ENCODE data around the gene SLC37A3.
"Not testable (repeated sequence)": the region's sequence is repeated elsewhere in the genome, so short reads cannot be mapped to it uniquely, and the experiment has no call there.

Gene SLC37A3

DNA sequence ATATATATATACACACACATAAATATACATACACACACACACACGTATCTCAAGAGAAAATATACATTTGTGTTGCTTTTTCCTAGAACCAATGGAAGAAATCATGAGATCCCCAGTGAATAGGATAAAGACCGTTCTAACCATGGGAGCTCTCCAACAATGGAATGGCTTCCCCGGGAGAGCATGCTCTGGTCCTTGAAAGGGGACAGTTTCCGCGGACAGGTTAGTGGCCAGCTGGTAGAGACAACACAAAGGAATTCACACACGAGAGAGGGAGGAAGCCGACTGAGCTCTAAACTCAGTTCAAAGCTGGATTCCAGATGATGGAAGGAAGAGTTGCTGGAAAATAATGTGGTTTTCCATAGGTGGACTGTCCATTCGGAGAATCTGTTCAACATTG lies 72.7 kb downstream of the SLC37A3 start:
- Histone ChIP-seq H3K23ac (ENCODE audit: low read depth, low read length, poor library complexity) (no peak overlapping the region), H3K4ac (ENCODE audit: low read length) (no peak overlapping the region), H3K4me2 (ENCODE audit: insufficient read depth, low read length, poor library complexity, severe bottlenecking) (no peak overlapping the region), H3K36me3 (replicated peaks in 1 of 2; ENCODE audit: control insufficient read depth in 2 of 2, insufficient read depth in 2 of 2, low read length in 2 of 2) (no peaks in the 10 kb centered on the region), H2AFZ (ENCODE audit: low read length) (no peak overlapping the region), H3K4me1 (ENCODE audit: control insufficient read depth in 2 of 2, insufficient read depth in 1 of 2, low read depth in 1 of 2, low read length in 2 of 2) (peaks cover 0 to 5% of the 10 kb centered on the region in 2 donors), H3K14ac (ENCODE audit: low read length) (no peak overlapping the region), H3K4me3 (ENCODE audit: low read length in 2 of 2) (no peak overlapping the region), H2BK12ac (ENCODE audit: low read length) (no peak overlapping the region), H3K18ac (ENCODE audit: low read length) (no peak overlapping the region), H2BK15ac (ENCODE audit: low read length) (no peak overlapping the region), H2BK5ac (ENCODE audit: low read length) (no peak overlapping the region), H3K27ac (replicated peaks; ENCODE audit: low read length) (no peak overlapping the region), H2AK5ac (ENCODE audit: low read depth, low read length) (no peak overlapping the region), H4K8ac (ENCODE audit: low read depth, low read length) (no peak overlapping the region), H3K27me3 (ENCODE audit: control insufficient read depth in 3 of 3, insufficient read depth in 3 of 3, low read depth in 1 of 3, low read length in 3 of 3) (no peaks in the 10 kb centered on the region), H3K9ac (ENCODE audit: low read depth, low read length, poor library complexity) (no peak overlapping the region), H3K79me1 (ENCODE audit: low read depth, low read length) (no peaks in the 10 kb centered on the region), H4K91ac (ENCODE audit: low read depth, low read length, poor library complexity) (no peak overlapping the region), H3K9me3 (replicated peaks in 1 of 2; ENCODE audit: control insufficient read depth in 2 of 2, insufficient read depth in 1 of 2, low read depth in 1 of 2, low read length in 2 of 2) (no peaks in the 10 kb centered on the region), H2BK120ac (ENCODE audit: low read depth, low read length) (no peak overlapping the region)
- DNase-seq (ENCODE audit: low spot score) = no peak
- WGBS, 2 donors (ENCODE audit: extremely low coverage in 2 of 2, insufficient read length in 2 of 2, insufficient replicate concordance in 1 of 2) = no CpG with 5 or more reads among the region's 8 CpGs

DNA sequence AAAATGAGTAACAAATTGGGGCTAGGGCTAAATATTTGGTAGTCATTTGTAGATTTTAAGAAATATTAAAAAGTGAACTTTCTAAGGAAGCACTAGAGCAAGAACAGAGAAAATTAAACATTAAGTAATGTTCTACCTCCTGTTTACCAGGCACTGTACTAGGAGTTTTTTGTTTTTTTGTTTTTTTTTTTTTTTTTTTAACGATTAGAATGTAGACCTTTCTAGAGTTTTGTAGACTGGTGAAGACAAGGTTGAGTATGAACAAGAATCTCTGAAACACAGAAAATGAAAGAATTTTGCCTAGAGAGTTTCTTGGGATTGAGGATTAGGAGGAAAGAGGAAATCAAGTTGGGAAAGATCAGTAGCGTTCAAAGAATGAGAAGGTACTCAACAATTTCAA lies 73.6 kb downstream of the SLC37A3 start:
- H3K14ac ChIP-seq (ENCODE audit: low read length) = no peak overlapping the region
- no peak overlapping the region for H3K4me3 ChIP-seq (ENCODE audit: low read length in 2 of 2)
- H3K9me3 ChIP-seq (replicated peaks in 1 of 2; ENCODE audit: control insufficient read depth in 2 of 2, insufficient read depth in 1 of 2, low read depth in 1 of 2, low read length in 2 of 2) = no peaks in the 10 kb centered on the region
- H3K36me3 ChIP-seq (replicated peaks in 1 of 2; ENCODE audit: control insufficient read depth in 2 of 2, insufficient read depth in 2 of 2, low read length in 2 of 2) = no peaks in the 10 kb centered on the region
- no peaks in the 10 kb centered on the region for H3K27me3 ChIP-seq (ENCODE audit: control insufficient read depth in 3 of 3, insufficient read depth in 3 of 3, low read depth in 1 of 3, low read length in 3 of 3)
- no peak overlapping the region for H4K8ac ChIP-seq (ENCODE audit: low read depth, low read length)
- H2AK5ac ChIP-seq (ENCODE audit: low read depth, low read length) = no peak overlapping the region
- no peak overlapping the region for H2BK5ac ChIP-seq (ENCODE audit: low read length)
- DNase-seq (ENCODE audit: low spot score) = no peak
- H3K79me1 ChIP-seq (ENCODE audit: low read depth, low read length) = no peaks in the 10 kb centered on the region
- no peak overlapping the region for H3K18ac ChIP-seq (ENCODE audit: low read length)
- H4K91ac ChIP-seq (ENCODE audit: low read depth, low read length, poor library complexity) = no peak overlapping the region
- no peak overlapping the region for H2AFZ ChIP-seq (ENCODE audit: low read length)
- H3K9ac ChIP-seq (ENCODE audit: low read depth, low read length, poor library complexity) = no peak overlapping the region
- no peak overlapping the region for H2BK12ac ChIP-seq (ENCODE audit: low read length)
- no peak overlapping the region for H2BK15ac ChIP-seq (ENCODE audit: low read length)
- WGBS, 2 donors (ENCODE audit: extremely low coverage in 2 of 2, insufficient read length in 2 of 2, insufficient replicate concordance in 1 of 2) = no CpG with 5 or more reads among the region's 2 CpGs
- H2BK120ac ChIP-seq (ENCODE audit: low read depth, low read length) = no peak overlapping the region
- no peak overlapping the region for H3K27ac ChIP-seq (replicated peaks; ENCODE audit: low read length)
- no peak overlapping the region for H3K23ac ChIP-seq (ENCODE audit: low read depth, low read length, poor library complexity)
- peaks cover 0 to 5% of the 10 kb centered on the region in 2 donors for H3K4me1 ChIP-seq (ENCODE audit: control insufficient read depth in 2 of 2, insufficient read depth in 1 of 2, low read depth in 1 of 2, low read length in 2 of 2)
- no peak overlapping the region for H3K4me2 ChIP-seq (ENCODE audit: insufficient read depth, low read length, poor library complexity, severe bottlenecking)
- H3K4ac ChIP-seq (ENCODE audit: low read length) = no peak overlapping the region

DNA sequence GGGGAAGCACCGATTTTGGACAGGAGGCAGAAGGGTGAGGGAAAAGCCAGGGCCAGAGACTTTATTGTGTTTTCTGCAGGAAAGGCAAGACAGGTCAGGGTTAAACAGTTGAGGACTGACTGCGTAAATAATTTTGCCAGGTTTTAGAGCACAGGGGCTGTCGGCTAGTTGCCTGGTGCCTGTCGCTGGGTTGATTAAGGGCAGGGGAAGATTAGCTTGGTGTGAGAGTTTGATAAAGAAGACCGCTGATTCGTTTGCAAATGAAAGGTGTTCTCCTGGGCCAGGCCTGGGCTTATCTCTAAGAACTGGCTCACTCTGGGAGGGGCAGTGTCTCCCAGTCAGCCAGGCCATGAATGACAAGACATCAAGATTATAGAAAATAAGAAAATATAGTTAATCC lies 75.6 kb downstream of the SLC37A3 start:
- WGBS, 2 donors (ENCODE audit: extremely low coverage in 2 of 2, insufficient read length in 2 of 2, insufficient replicate concordance in 1 of 2) = no CpG with 5 or more reads among the region's 6 CpGs
- no peak overlapping the region for H3K9ac ChIP-seq (ENCODE audit: low read depth, low read length, poor library complexity)
- no peak for DNase-seq (ENCODE audit: low spot score)

DNA sequence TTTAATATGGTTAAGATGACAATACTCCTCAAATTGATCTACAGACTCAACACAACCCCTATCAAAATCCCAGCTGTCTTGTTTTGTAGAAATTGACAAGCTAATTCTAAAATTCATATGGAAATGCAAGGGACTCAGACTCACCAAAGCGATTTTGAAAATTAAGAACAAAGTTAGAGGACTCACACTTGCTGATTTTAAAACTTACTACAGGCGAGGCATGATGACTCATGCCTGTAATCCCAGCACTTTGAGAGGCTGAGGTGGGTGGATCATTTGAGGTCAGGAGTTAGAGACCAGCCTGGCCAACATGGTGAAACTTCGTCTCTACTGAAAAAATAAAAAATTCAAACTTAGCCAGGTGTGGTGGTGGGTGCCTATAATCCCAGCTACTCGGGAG lies 78.3 kb downstream of the SLC37A3 start:
- not testable (repeated sequence) for H3K36me3 ChIP-seq (replicated peaks in 1 of 2; ENCODE audit: control insufficient read depth in 2 of 2, insufficient read depth in 2 of 2, low read length in 2 of 2); H2BK120ac ChIP-seq (ENCODE audit: low read depth, low read length); H2AFZ ChIP-seq (ENCODE audit: low read length); H3K14ac ChIP-seq (ENCODE audit: low read length); H4K8ac ChIP-seq (ENCODE audit: low read depth, low read length); H3K4me3 ChIP-seq (ENCODE audit: low read length in 2 of 2); H3K9ac ChIP-seq (ENCODE audit: low read depth, low read length, poor library complexity); H3K4ac ChIP-seq (ENCODE audit: low read length); DNase-seq (ENCODE audit: low spot score); H3K18ac ChIP-seq (ENCODE audit: low read length); H3K9me3 ChIP-seq (replicated peaks in 1 of 2; ENCODE audit: control insufficient read depth in 2 of 2, insufficient read depth in 1 of 2, low read depth in 1 of 2, low read length in 2 of 2); H2AK5ac ChIP-seq (ENCODE audit: low read depth, low read length); H3K27ac ChIP-seq (replicated peaks; ENCODE audit: low read length); H3K79me1 ChIP-seq (ENCODE audit: low read depth, low read length); H2BK15ac ChIP-seq (ENCODE audit: low read length); H3K4me2 ChIP-seq (ENCODE audit: insufficient read depth, low read length, poor library complexity, severe bottlenecking); H2BK5ac ChIP-seq (ENCODE audit: low read length); H3K4me1 ChIP-seq (ENCODE audit: control insufficient read depth in 2 of 2, insufficient read depth in 1 of 2, low read depth in 1 of 2, low read length in 2 of 2); H3K27me3 ChIP-seq (ENCODE audit: control insufficient read depth in 3 of 3, insufficient read depth in 3 of 3, low read depth in 1 of 3, low read length in 3 of 3); H3K23ac ChIP-seq (ENCODE audit: low read depth, low read length, poor library complexity); H2BK12ac ChIP-seq (ENCODE audit: low read length); H4K91ac ChIP-seq (ENCODE audit: low read depth, low read length, poor library complexity)
- WGBS, 2 donors (ENCODE audit: extremely low coverage in 2 of 2, insufficient read length in 2 of 2, insufficient replicate concordance in 1 of 2) = no CpG with 5 or more reads among the region's 4 CpGs

More for the DNA sequence above, 75.6 kb downstream of the SLC37A3 start:
- no peak overlapping the region for H3K27ac ChIP-seq (replicated peaks; ENCODE audit: low read length)
- H2AFZ ChIP-seq (ENCODE audit: low read length) = no peak overlapping the region
- no peak overlapping the region for H3K18ac ChIP-seq (ENCODE audit: low read length)
- no peak overlapping the region for H3K4me2 ChIP-seq (ENCODE audit: insufficient read depth, low read length, poor library complexity, severe bottlenecking)
- no peak overlapping the region for H2BK120ac ChIP-seq (ENCODE audit: low read depth, low read length)
- H3K4ac ChIP-seq (ENCODE audit: low read length) = no peak overlapping the region
- no peak overlapping the region for H3K23ac ChIP-seq (ENCODE audit: low read depth, low read length, poor library complexity)
- H3K14ac ChIP-seq (ENCODE audit: low read length) = no peak overlapping the region
- H3K4me1 ChIP-seq (ENCODE audit: control insufficient read depth in 2 of 2, insufficient read depth in 1 of 2, low read depth in 1 of 2, low read length in 2 of 2) = peaks cover 0 to 5% of the 10 kb centered on the region in 2 donors
- no peak overlapping the region for H3K4me3 ChIP-seq (ENCODE audit: low read length in 2 of 2)
- no peak overlapping the region for H2BK15ac ChIP-seq (ENCODE audit: low read length)
- peaks cover 0 to 2% of the 10 kb centered on the region in 2 donors for H3K9me3 ChIP-seq (replicated peaks in 1 of 2; ENCODE audit: control insufficient read depth in 2 of 2, insufficient read depth in 1 of 2, low read depth in 1 of 2, low read length in 2 of 2)
- no peaks in the 10 kb centered on the region for H3K79me1 ChIP-seq (ENCODE audit: low read depth, low read length)
- H3K36me3 ChIP-seq (replicated peaks in 1 of 2; ENCODE audit: control insufficient read depth in 2 of 2, insufficient read depth in 2 of 2, low read length in 2 of 2) = no peaks in the 10 kb centered on the region
- H2BK12ac ChIP-seq (ENCODE audit: low read length) = no peak overlapping the region
- no peak overlapping the region for H2BK5ac ChIP-seq (ENCODE audit: low read length)
- no peak overlapping the region for H4K91ac ChIP-seq (ENCODE audit: low read depth, low read length, poor library complexity)
- H2AK5ac ChIP-seq (ENCODE audit: low read depth, low read length) = no peak overlapping the region
- H3K27me3 ChIP-seq (ENCODE audit: control insufficient read depth in 3 of 3, insufficient read depth in 3 of 3, low read depth in 1 of 3, low read length in 3 of 3) = no peaks in the 10 kb centered on the region
- H4K8ac ChIP-seq (ENCODE audit: low read depth, low read length) = no peak overlapping the region
